K562 (cell line): ENCODE results near the gene LRMDA. TPM values are rescaled to one million over a fixed set of nuclear protein-coding genes. Genes with fewer than 3 reads are reported as not detected.

Experiments used
- FOXM1 ChIP-seq, 2 experiments: fragments of 450-650 bp in 1 of 2; sonication (generic) in 1 of 2; formaldehyde crosslinking in 1 of 2; IDR thresholded peaks; 2 replicates each; pipeline versions ENCODE4 v1.6.1 to v1.9.0; 2017 to 2022; ENCODE audit warnings: low read depth in 2 of 2, mild to moderate bottlenecking in 2 of 2, missing genetic modification reagents in 1 of 2, moderate library complexity in 1 of 2
- MYNN ChIP-seq, 2 experiments: sonication (generic); formaldehyde crosslinking in 1 of 2; IDR thresholded peaks; 2 replicates each; pipeline versions ENCODE4 v1.5.0 to v1.6.1; 2016 to 2020; ENCODE audit warnings: antibody characterized with exemption in 1 of 2, missing genetic modification reagents in 1 of 2
- POLR2G ChIP-seq: fragments of 200-400 bp; formaldehyde crosslinking; IDR thresholded peaks from 2 replicates; pipeline ENCODE4 v1.6.1; 2017; ENCODE audit warnings: low read depth, mild to moderate bottlenecking, antibody characterized with exemption, low read length, moderate library complexity
- TCF7L2 ChIP-seq: fragments of 150-350 bp; IDR thresholded peaks from 2 replicates; pipeline ENCODE4 v1.6.1; 2016; ENCODE audit warnings: low read depth, mild to moderate bottlenecking, low read length, moderate library complexity
- TFAP4 ChIP-seq: sonication (generic); formaldehyde crosslinking; IDR thresholded peaks from 2 replicates; pipeline ENCODE4 v1.8.0; 2022; ENCODE audit warnings: missing genetic modification reagents, mild to moderate bottlenecking, moderate library complexity, borderline replicate concordance
- ZNF445 ChIP-seq: fragments of 250-450 bp; sonication (Bioruptor Pico); IDR thresholded peaks from 2 replicates; pipeline ENCODE4 v1.4.0; 2020; ENCODE audit warnings: low read depth, mild to moderate bottlenecking, moderate library complexity
- polyA plus RNA-seq, 8 experiments: library from polyadenylated mRNA; depleted of rRNA in 4 of 8; stranded (reverse) in 5 of 8; unstranded in 3 of 8; fragments of >200 nt; fragmentation: Nextera tagmentation in 2 of 8; fragmentation: Illumina TruSeq in 1 of 8; extraction: Ambion mirVana in 2 of 8; extraction: Trizol in 1 of 8; gene quantifications; 2 replicates each; pipeline versions ENCODE4 v1.2.1 to v1.2.3, GENCODE V29; 2011 to 2014; ENCODE audit warnings: inconsistent platforms in 1 of 8, missing spikeins in 1 of 8
- total RNA-seq, 7 experiments: library from RNA; depleted of rRNA in 6 of 7; stranded (reverse); fragments of >200 nt in 6 of 7; fragmentation: Illumina TruSeq in 2 of 7; extraction: Trizol in 2 of 7; gene quantifications; 2 replicates each; pipeline versions ENCODE4 v1.2.1 to v1.2.3, GENCODE V29; 2011 to 2021; ENCODE audit warnings: low replicate concordance in 1 of 7
- TF ChIP-seq, protein P1 (sequence below): sonication (generic); formaldehyde crosslinking; IDR thresholded peaks from 2 replicates; pipeline ENCODE4 v1.8.0; 2022; ENCODE audit warnings: mild to moderate bottlenecking, low read depth, missing genetic modification reagents

LRMDA gene
- total and polyA plus RNA-seq, 9 of the 15 experiments (the other 6 are each of a cell fraction or from before 2014, with no cell fraction given), result 0.25 TPM; not detected in 8

GRCh38 chr10:75406462-75407223, 24.8 kb upstream of the LRMDA start (continued):
- TF ChIP-seq, protein P1, sequence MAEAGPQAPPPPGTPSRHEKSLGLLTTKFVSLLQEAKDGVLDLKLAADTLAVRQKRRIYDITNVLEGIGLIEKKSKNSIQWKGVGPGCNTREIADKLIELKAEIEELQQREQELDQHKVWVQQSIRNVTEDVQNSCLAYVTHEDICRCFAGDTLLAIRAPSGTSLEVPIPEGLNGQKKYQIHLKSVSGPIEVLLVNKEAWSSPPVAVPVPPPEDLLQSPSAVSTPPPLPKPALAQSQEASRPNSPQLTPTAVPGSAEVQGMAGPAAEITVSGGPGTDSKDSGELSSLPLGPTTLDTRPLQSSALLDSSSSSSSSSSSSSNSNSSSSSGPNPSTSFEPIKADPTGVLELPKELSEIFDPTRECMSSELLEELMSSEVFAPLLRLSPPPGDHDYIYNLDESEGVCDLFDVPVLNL (CRISPR knock-in tag), result no peak
- TF ChIP-seq MYNN (IDR thresholded peaks at IDR 0.05) (no peak), MYNN (CRISPR knock-in tag; IDR thresholded peaks at IDR 0.05) (no peak), TCF7L2 (no peak), ZNF445 (CRISPR knock-in tag) (no peak), POLR2G (no peak), TFAP4 (CRISPR knock-in tag) (no peak), FOXM1 (IDR thresholded peaks at IDR 0.05; ENCODE audit: low read depth) (no peak), FOXM1 (CRISPR knock-in tag; IDR thresholded peaks at IDR 0.05; ENCODE audit: low read depth) (no peak)
